ENCODE data around the gene TSC22D2.
"Not testable (repeated sequence)": the region's sequence is repeated elsewhere in the genome, so short reads cannot be mapped to it uniquely, and the experiment has no call there.

The TSC22D2 gene

GRCh38 chr3:150458001-150458400, 49.9 kb downstream of the TSC22D2 start:
- Mint-ChIP-seq H3K36me3 (peaks cover 17% of the 10 kb centered on the region), H3K27ac (no peak overlapping the region), H3K27me3 (no peaks in the 10 kb centered on the region), H3K4me3 (no peak overlapping the region), H3K9me3 (no peaks in the 10 kb centered on the region), H3K4me1 (no peaks in the 10 kb centered on the region)
- DNase-seq, result no peak
- CTCF ChIA-PET, result no interaction called here

- Mint-ChIP-seq H3K9me3 (no peaks in the 10 kb centered on the region), H3K27me3 (no peaks in the 10 kb centered on the region), H3K36me3 (peaks cover 17% of the 10 kb centered on the region), H3K4me1 (no peaks in the 10 kb centered on the region), H3K4me3 (no peak overlapping the region), H3K27ac (no peak overlapping the region)
- CTCF ChIA-PET, result no interaction called here
- DNase-seq, result no peak
Observed at GRCh38 chr3:150460484-150460883, 52.4 kb downstream of the TSC22D2 start.

DNA sequence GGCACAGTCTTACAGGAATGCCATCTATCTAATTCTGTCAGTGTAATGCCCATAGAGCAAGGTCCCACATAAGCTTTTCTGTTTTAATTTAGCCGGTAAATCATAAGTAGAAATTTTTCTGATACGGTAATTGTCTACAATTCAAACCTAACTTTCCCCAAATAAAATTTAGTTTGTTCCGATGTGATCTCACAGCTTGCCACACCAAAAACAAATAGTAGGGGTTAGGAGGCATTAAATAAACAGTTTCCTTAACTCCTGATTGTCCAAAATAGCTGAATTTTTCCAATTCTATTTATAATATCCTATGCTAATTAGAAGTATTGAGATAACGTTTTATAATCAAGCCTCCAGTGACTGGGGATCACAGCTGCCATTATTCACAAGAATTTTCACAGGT, 53.3 kb downstream of the TSC22D2 start:
- Mint-ChIP-seq H3K36me3 (peaks cover 17% of the 10 kb centered on the region), H3K27me3 (no peaks in the 10 kb centered on the region), H3K27ac (no peak overlapping the region), H3K4me1 (no peaks in the 10 kb centered on the region), H3K4me3 (no peak overlapping the region), H3K9me3 (no peaks in the 10 kb centered on the region)
- DNase-seq, result no peak
- CTCF ChIA-PET, result no interaction called here

- Mint-ChIP-seq H3K27me3 (no peaks in the 10 kb centered on the region), H3K4me1 (no peaks in the 10 kb centered on the region), H3K9me3 (no peaks in the 10 kb centered on the region), H3K36me3 (peaks cover 17% of the 10 kb centered on the region), H3K27ac (no peak overlapping the region), H3K4me3 (no peak overlapping the region)
- no peak for DNase-seq
- CTCF ChIA-PET, result no interaction called here
Observed at GRCh38 chr3:150462108-150462507, 54.0 kb downstream of the TSC22D2 start.

DNA sequence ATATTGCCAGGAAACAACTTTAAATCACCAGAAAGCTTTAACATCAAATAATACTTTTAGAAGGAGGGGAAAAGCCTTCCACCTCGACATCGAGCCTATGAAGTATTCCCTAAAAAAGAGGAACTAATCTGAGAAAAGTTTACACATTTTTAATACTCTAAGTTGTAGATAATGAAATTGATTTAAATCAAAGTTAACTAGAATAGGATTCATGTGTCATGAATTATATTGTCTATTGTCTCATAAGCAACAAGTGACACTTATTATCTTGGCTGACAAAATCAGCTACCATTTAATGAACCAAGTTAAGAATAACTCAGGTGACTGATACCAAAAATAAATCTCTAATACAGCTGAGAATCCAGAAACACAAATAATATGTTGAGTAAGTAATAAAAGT, 56.6 kb downstream of the TSC22D2 start:
- H3K27ac Mint-ChIP-seq, result no peak overlapping the region
- DNase-seq, result no peak
- H3K4me1 Mint-ChIP-seq, result no peaks in the 10 kb centered on the region
- peaks cover 1% of the 10 kb centered on the region for H3K27me3 Mint-ChIP-seq
- CTCF ChIA-PET, result no interaction called here
- no peak overlapping the region for H3K4me3 Mint-ChIP-seq
- no peaks in the 10 kb centered on the region for H3K9me3 Mint-ChIP-seq
- H3K36me3 Mint-ChIP-seq, result no peaks in the 10 kb centered on the region

- H3K27ac Mint-ChIP-seq, result no peak overlapping the region
Observed at GRCh38 chr3:150467381-150467780, 59.3 kb downstream of the TSC22D2 start.

GRCh38 chr3:150469031-150469930, 61.2 kb downstream of the TSC22D2 start:
- Mint-ChIP-seq H3K4me3 (no peak overlapping the region), H3K4me1 (no peaks in the 10 kb centered on the region), H3K9me3 (no peaks in the 10 kb centered on the region), H3K36me3 (peaks cover 2% of the 10 kb centered on the region), H3K27me3 (peaks cover 4% of the 10 kb centered on the region), H3K27ac (no peak overlapping the region)
- CTCF ChIA-PET, result no interaction called here
- no peak for DNase-seq

More at GRCh38 chr3:150467381-150467780, 59.3 kb downstream of the TSC22D2 start:
- H3K4me3 Mint-ChIP-seq, result no peak overlapping the region
- no peak for DNase-seq
- no peaks in the 10 kb centered on the region for H3K36me3 Mint-ChIP-seq
- peaks cover 4% of the 10 kb centered on the region for H3K27me3 Mint-ChIP-seq
- H3K9me3 Mint-ChIP-seq, result no peaks in the 10 kb centered on the region
- no peaks in the 10 kb centered on the region for H3K4me1 Mint-ChIP-seq
- CTCF ChIA-PET, result no interaction called here

- Mint-ChIP-seq H3K4me3 (no peak overlapping the region), H3K9me3 (no peaks in the 10 kb centered on the region), H3K27me3 (peaks cover 4% of the 10 kb centered on the region), H3K4me1 (no peaks in the 10 kb centered on the region), H3K27ac (no peak overlapping the region), H3K36me3 (peaks cover 2% of the 10 kb centered on the region)
- CTCF ChIA-PET, result no interaction called here
- DNase-seq, result no peak
Observed at GRCh38 chr3:150469931-150470740, 62.0 kb downstream of the TSC22D2 start.

GRCh38 chr3:150472421-150472820, 64.3 kb downstream of the TSC22D2 start:
- no peak overlapping the region for H3K4me3 Mint-ChIP-seq
- peaks cover 2% of the 10 kb centered on the region for H3K36me3 Mint-ChIP-seq
- no peaks in the 10 kb centered on the region for H3K4me1 Mint-ChIP-seq
- H3K27ac Mint-ChIP-seq, result no peak overlapping the region
- H3K9me3 Mint-ChIP-seq, result no peaks in the 10 kb centered on the region
- DNase-seq, result no peak
- H3K27me3 Mint-ChIP-seq, result peaks cover 4% of the 10 kb centered on the region
- CTCF ChIA-PET, result no interaction called here

- H3K4me3 Mint-ChIP-seq, H3K4me1 Mint-ChIP-seq, H3K27me3 Mint-ChIP-seq, H3K9me3 Mint-ChIP-seq, DNase-seq, CTCF ChIA-PET, H3K36me3 Mint-ChIP-seq, H3K27ac Mint-ChIP-seq: not testable (repeated sequence)
Observed at GRCh38 chr3:150473161-150473560, 65.1 kb downstream of the TSC22D2 start.

DNA sequence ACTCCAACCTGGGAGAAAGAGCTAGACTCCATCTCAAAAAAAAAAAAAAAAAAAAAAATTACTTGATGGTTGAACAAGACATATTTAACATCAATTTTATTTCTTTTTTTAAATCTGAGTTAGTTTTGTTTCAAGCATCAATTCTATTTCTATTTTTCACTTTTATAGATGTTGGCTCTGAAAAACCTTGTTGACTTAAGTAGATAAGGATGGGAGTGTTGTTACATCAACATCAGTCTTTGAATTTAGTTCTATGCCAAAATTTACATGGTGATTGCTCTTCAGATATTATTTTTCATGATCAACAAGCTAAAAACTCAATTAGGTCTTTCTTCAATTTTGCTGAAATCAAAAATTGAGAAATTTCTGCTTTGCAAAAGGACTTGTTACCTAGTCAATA, 71.3 kb downstream of the TSC22D2 start:
- no peak overlapping the region for H3K4me3 Mint-ChIP-seq
- H3K27ac Mint-ChIP-seq, result no peak overlapping the region
- DNase-seq, result no peak
- no peaks in the 10 kb centered on the region for H3K4me1 Mint-ChIP-seq
- H3K27me3 Mint-ChIP-seq, result peaks cover 3% of the 10 kb centered on the region
- CTCF ChIA-PET, result interaction anchor here (0.9 kb wide), 1 partner anchor 16 kb away, joined by 3 read pairs; no protein-coding TSS in a partner anchor
- no peaks in the 10 kb centered on the region for H3K36me3 Mint-ChIP-seq
- H3K9me3 Mint-ChIP-seq, result peaks cover 6% of the 10 kb centered on the region

DNA sequence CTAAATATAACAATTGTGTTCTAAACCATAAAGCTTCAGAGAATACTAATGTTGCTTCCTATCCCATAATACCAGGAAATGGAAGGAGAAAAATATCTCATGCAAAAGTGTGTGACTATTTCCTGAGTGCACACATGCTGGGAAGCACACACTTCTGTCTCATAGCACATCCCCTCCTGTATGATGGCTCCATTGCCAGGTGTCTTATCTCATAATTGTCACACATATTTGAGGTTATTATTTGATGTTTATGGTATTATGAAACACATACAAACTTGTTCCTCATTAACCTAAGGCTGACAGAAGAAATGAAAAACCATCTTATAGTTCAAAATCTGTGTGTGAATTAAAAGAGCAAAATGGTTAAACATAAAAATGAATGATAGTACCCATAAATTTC, 72.8 kb downstream of the TSC22D2 start:
- no peak for DNase-seq
- Mint-ChIP-seq H3K36me3 (no peaks in the 10 kb centered on the region), H3K4me1 (no peaks in the 10 kb centered on the region), H3K9me3 (peaks cover 11% of the 10 kb centered on the region), H3K27ac (no peak overlapping the region), H3K27me3 (peaks cover 3% of the 10 kb centered on the region), H3K4me3 (no peak overlapping the region)
- CTCF ChIA-PET, result no interaction called here

GRCh38 chr3:150483226-150483625, 75.1 kb downstream of the TSC22D2 start:
- no peak for DNase-seq
- peaks cover 18% of the 10 kb centered on the region for H3K9me3 Mint-ChIP-seq
- H3K27me3 Mint-ChIP-seq, result peaks cover 3% of the 10 kb centered on the region
- H3K4me3 Mint-ChIP-seq, result no peak overlapping the region
- H3K27ac Mint-ChIP-seq, result no peak overlapping the region
- H3K4me1 Mint-ChIP-seq, result no peaks in the 10 kb centered on the region
- CTCF ChIA-PET, result no interaction called here
- no peaks in the 10 kb centered on the region for H3K36me3 Mint-ChIP-seq

DNA sequence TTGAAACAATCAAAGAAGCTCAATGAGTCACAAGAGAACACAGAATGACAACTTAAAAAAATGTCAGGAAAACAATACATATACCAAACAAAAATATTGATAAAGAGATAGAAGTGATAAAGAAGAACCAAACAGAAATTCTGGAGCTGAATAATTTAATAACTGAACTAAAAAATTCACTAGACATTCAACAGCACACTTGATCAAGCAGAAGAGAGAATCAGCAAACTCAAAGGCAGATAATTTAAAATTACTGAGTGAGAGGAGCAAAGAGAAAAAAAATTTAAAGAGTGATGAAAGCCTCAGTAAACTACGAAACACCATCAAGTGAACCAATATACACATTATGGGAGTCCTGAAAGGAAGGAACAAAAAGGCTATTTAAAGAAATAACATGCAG, 76.3 kb downstream of the TSC22D2 start:
- Mint-ChIP-seq H3K9me3 (peaks cover 18% of the 10 kb centered on the region), H3K4me3 (no peak overlapping the region), H3K36me3 (no peaks in the 10 kb centered on the region), H3K27ac (no peak overlapping the region), H3K27me3 (peaks cover 3% of the 10 kb centered on the region), H3K4me1 (no peaks in the 10 kb centered on the region)
- DNase-seq, result no peak
- CTCF ChIA-PET, result no interaction called here

GRCh38 chr3:150488867-150489266, 80.8 kb downstream of the TSC22D2 start:
- H3K9me3 Mint-ChIP-seq, result peaks cover 17% of the 10 kb centered on the region
- DNase-seq, result no peak
- CTCF ChIA-PET, result interaction anchor here (1.0 kb wide), 1 partner anchor 259 kb away, joined by 4 read pairs; no protein-coding TSS in a partner anchor
- no peak overlapping the region for H3K4me3 Mint-ChIP-seq
- peaks cover 3% of the 10 kb centered on the region for H3K27me3 Mint-ChIP-seq
- H3K4me1 Mint-ChIP-seq, result no peaks in the 10 kb centered on the region
- no peak overlapping the region for H3K27ac Mint-ChIP-seq
- no peaks in the 10 kb centered on the region for H3K36me3 Mint-ChIP-seq

Data from activated naive CD4-positive, alpha-beta T cell treated with anti-CD3 and anti-CD28 coated beads, Interleukin-2, amount 10 ng/mL, durations not matched to agents 7 days and 5 days (primary cell).